Activated CD4-positive, CD25-positive, alpha-beta regulatory T cell treated with anti-CD3 and anti-CD28 coated beads, Interleukin-2, amount 50 U/mL, for 72 hours (primary cell): Measurements from ENCODE around the gene CENPO.

ENCODE experiments used
- DNase-seq: peaks from one replicate; pipeline ENCODE4 v3.0.0; 2021

Gene CENPO

GRCh38 chr2:24792874-24793760, at the start of gene CENPO, which contains the start of gene PTRHD1:
TSS of gene CENPO (plus strand) at chr2:24793425. CDS start at chr2:24793920, 495 bp downstream.
TSS of gene PTRHD1 (minus strand) at chr2:24793391. CDS start at chr2:24793377, 14 bp downstream.
- DNase-seq = peak; percentile 95

- no peak for DNase-seq
Measured at GRCh38 chr2:24743924-24744323, 49.3 kb upstream of the CENPO start.

- no peak for DNase-seq
Measured at GRCh38 chr2:24744356-24744755, 48.9 kb upstream of the CENPO start.

GRCh38 chr2:24745825-24746224, 47.4 kb upstream of the CENPO start:
- DNase-seq = no peak

GRCh38 chr2:24747299-24747698, 45.9 kb upstream of the CENPO start:
- no peak for DNase-seq

- no peak for DNase-seq
Measured at GRCh38 chr2:24749069-24749691, 44.0 kb upstream of the CENPO start.

- no peak for DNase-seq
Measured at GRCh38 chr2:24754985-24755705, 38.1 kb upstream of the CENPO start.

- no peak for DNase-seq
Measured at GRCh38 chr2:24756789-24757188, 36.4 kb upstream of the CENPO start.

- DNase-seq = no peak
Measured at GRCh38 chr2:24761866-24762265, 31.4 kb upstream of the CENPO start.

- DNase-seq = no peak
Measured at GRCh38 chr2:24762518-24762917, 30.7 kb upstream of the CENPO start.

- DNase-seq = no peak
Measured at GRCh38 chr2:24763843-24764242, 29.4 kb upstream of the CENPO start.

GRCh38 chr2:24766609-24767008, 26.6 kb upstream of the CENPO start:
- no peak for DNase-seq

GRCh38 chr2:24768013-24768412, 25.2 kb upstream of the CENPO start:
- DNase-seq = no peak

GRCh38 chr2:24768601-24769000, 24.6 kb upstream of the CENPO start:
- DNase-seq = no peak

- DNase-seq = no peak
Measured at GRCh38 chr2:24771061-24771460, 22.2 kb upstream of the CENPO start.

- DNase-seq = no peak
Measured at GRCh38 chr2:24771764-24772586, 21.2 kb upstream of the CENPO start.

GRCh38 chr2:24774373-24774772, 18.9 kb upstream of the CENPO start:
- DNase-seq = no peak

- no peak for DNase-seq
Measured at GRCh38 chr2:24779116-24779515, 14.1 kb upstream of the CENPO start.

GRCh38 chr2:24783641-24784040, 9.6 kb upstream of the CENPO start:
- DNase-seq = no peak

- DNase-seq = no peak
Measured at GRCh38 chr2:24785671-24786321, 7.4 kb upstream of the CENPO start.

- no peak for DNase-seq
Measured at GRCh38 chr2:24787532-24787931, 5.7 kb upstream of the CENPO start.

- no peak for DNase-seq
Measured at GRCh38 chr2:24788816-24789215, 4.4 kb upstream of the CENPO start.
